ENCODE measurements around the gene LDHAL6B.

LDHAL6B gene

DNA sequence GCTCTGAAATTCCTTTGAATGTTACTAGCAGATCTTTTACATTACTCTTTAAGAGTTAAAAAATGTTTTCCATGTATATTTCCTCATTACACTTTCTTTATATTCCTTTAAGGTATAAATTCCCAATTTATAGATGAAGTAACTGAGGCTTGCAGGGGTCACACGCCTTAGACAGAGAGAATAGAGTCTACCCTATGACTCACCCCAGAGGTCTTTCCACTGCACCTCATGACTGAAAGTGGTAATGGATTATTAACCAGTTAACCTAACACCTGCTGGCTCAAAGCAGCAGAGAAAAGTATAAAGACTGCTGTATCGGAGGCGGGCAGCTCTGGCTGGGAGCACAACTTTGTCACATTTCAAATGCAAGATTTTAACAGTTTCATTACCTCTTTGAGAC lies 37.7 kb downstream of the LDHAL6B start:
- ATAC-seq = peak; percentile 91
- Mint-ChIP-seq H3K4me1 (peaks cover 61% of the 10 kb centered on the region), H3K9me3 (no peaks in the 10 kb centered on the region), H3K4me3 (no peak overlapping the region), H3K27ac (peak overlapping the region; percentile 84), H3K27me3 (no peaks in the 10 kb centered on the region), H3K36me3 (peaks cover 36% of the 10 kb centered on the region)

DNA sequence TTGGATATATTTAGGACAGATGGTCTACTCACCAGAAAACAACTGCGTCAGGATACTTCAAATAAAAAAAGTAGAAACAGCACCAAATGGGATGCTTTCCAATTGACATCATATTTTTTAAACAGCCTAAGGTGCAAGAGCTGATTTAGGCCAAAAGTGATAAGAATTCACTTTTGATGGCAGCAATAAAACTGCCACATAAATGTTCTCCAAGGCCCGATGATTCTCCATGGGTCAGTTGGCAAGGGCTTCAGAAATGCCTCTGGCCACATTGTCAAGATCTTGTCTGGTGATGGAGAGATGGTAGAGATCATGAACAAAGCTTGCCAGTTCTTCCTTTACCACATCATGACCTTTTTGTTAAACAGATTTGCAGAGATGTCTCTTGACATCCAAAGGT lies 38.9 kb downstream of the LDHAL6B start:
- ATAC-seq = no peak
- Mint-ChIP-seq H3K4me1 (peaks cover 66% of the 10 kb centered on the region), H3K27ac (no peak overlapping the region), H3K36me3 (peaks cover 34% of the 10 kb centered on the region), H3K9me3 (no peaks in the 10 kb centered on the region), H3K27me3 (no peaks in the 10 kb centered on the region), H3K4me3 (no peak overlapping the region)

DNA sequence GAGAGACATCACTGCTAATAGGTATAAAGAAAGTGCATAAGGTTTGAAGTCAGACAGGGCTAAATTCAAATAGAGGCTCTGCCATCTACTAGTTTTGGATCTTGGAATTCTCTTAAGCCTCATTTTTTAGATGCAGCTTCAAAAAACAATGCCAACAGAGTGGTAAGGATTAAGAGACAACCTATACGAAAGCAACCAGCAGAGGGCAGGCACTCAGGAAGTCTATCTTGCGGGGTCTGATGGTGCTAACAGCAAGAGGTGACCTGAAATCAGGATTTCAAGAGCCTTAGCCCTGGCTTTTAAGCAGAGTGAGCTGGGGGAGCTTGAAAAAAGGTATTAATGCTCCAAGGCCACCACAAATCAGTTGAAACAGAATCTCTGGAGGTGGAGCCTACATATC lies 40.7 kb downstream of the LDHAL6B start:
- no peak for ATAC-seq
- Mint-ChIP-seq H3K9me3 (no peaks in the 10 kb centered on the region), H3K27ac (peak overlapping the region; percentile 68), H3K27me3 (no peaks in the 10 kb centered on the region), H3K4me3 (no peak overlapping the region), H3K36me3 (peaks cover 22% of the 10 kb centered on the region), H3K4me1 (peaks cover 71% of the 10 kb centered on the region)

DNA sequence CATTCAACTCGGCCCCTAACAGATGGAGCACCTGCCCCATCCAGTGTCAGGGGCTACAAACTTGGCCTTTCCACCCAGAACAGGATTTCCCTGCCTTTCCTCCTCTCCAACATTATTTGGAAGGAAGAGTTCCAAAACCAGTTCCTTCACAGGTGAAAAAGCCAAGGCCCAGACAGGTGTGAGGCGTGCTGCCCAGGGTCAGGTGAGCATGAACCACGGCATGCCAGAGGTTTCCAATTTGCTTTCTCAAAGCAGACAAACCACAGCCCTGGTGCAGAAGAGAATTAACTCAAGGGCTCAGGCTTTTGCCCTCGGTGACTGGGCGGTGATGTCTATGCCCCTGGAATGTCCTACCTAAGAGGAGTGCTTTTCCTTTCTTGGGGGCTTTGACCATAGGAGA lies 43.2 kb downstream of the LDHAL6B start:
- Mint-ChIP-seq H3K27me3 (no peaks in the 10 kb centered on the region), H3K4me3 (peak overlapping the region; percentile 31), H3K4me1 (peaks cover 55% of the 10 kb centered on the region), H3K9me3 (no peaks in the 10 kb centered on the region), H3K27ac (peak overlapping the region; percentile 89), H3K36me3 (peaks cover 11% of the 10 kb centered on the region)
- ATAC-seq = no peak

DNA sequence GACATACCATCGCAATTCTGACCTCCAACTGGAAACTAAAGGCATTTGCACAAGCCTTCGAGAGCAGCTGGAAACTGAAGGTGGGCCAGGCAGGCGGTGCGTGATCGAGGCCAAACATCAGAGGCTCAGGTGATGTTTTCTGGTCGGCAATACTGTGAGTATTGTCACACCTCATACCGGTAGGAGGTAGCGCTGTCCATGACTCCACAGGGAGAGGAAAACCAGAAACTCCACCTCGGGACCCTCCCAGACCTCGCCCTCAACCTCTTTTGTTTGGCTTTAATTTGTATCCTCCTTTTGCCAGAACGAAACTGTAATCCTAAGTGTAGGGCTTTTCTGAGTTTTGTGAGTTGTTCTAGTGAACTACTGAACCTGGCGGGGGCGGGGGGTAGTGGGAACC lies 43.6 kb downstream of the LDHAL6B start:
- Mint-ChIP-seq H3K9me3 (no peaks in the 10 kb centered on the region), H3K27me3 (no peaks in the 10 kb centered on the region), H3K36me3 (peaks cover 12% of the 10 kb centered on the region), H3K4me1 (peaks cover 52% of the 10 kb centered on the region), H3K27ac (peak overlapping the region; percentile 89), H3K4me3 (peak overlapping the region; percentile 66)
- ATAC-seq = no peak

DNA sequence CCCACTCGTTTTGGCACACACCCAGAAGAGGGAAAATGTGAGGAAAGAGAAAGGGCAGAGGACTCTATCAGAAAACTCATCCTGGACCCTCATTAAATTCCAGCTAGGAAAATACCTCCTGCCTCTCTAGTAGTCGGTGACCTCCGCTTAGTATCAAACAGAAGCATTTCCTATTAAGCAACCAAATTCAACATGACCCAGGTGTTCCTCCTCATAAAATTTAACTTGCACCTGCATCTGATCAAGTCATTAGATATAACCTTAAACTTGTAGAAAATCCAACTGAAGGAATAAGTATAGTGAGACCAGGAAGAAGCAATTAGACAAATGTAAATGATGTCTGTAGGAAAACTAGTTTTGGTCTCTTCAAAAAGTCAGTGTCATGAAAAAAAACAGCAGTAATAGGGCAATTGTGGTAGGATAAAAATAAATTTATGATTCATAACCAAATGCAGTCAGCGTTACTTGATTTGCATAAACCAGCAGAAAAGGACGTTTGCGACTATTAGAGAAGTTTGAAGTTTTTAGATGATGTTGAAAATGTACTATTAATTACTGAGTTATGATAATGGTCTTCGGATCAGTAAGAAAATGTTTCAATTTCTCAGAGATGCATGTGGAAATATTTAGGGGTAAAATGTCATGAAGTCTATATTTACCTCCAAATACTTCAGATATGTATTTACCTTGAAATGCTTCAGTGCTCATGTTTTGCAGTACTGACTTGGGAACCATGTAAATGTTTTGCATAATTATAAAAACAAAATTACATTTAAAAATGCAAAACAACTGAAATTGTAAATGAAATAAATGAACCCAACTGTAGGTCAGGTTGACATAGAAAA lies 44.6 kb downstream of the LDHAL6B start:
- no peaks in the 10 kb centered on the region for H3K9me3 Mint-ChIP-seq
- peaks cover 18% of the 10 kb centered on the region for H3K36me3 Mint-ChIP-seq
- H3K27me3 Mint-ChIP-seq = no peaks in the 10 kb centered on the region
- peaks cover 52% of the 10 kb centered on the region for H3K4me1 Mint-ChIP-seq
- H3K27ac Mint-ChIP-seq = peak overlapping the region; percentile 89
- peak overlapping the region; percentile 66 for H3K4me3 Mint-ChIP-seq
- ATAC-seq = peak; percentile 69

DNA sequence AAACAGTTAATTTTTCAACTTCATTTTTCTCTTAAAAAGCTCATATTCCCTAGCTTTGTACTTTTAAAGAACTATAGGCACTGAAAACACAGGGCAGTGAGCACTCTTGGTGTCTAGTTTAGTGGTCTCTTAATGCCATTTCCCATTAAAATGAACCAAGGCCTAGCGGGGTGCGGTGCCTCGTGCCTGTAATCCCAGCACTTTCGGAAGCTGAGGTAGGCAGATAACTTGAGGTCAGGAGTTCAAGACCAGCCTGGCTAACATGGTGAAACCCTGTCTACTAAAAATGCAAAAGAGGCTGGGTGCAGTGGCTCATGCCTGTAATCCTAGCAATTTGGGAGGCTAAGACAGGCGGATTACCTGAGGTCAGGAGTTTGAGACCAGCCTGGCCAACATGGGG lies 45.5 kb downstream of the LDHAL6B start:
- Mint-ChIP-seq H3K9me3 (no peaks in the 10 kb centered on the region), H3K27ac (peak overlapping the region; percentile 89), H3K36me3 (peaks cover 27% of the 10 kb centered on the region), H3K4me1 (peaks cover 57% of the 10 kb centered on the region), H3K4me3 (no peak overlapping the region), H3K27me3 (no peaks in the 10 kb centered on the region)
- ATAC-seq = no peak

DNA sequence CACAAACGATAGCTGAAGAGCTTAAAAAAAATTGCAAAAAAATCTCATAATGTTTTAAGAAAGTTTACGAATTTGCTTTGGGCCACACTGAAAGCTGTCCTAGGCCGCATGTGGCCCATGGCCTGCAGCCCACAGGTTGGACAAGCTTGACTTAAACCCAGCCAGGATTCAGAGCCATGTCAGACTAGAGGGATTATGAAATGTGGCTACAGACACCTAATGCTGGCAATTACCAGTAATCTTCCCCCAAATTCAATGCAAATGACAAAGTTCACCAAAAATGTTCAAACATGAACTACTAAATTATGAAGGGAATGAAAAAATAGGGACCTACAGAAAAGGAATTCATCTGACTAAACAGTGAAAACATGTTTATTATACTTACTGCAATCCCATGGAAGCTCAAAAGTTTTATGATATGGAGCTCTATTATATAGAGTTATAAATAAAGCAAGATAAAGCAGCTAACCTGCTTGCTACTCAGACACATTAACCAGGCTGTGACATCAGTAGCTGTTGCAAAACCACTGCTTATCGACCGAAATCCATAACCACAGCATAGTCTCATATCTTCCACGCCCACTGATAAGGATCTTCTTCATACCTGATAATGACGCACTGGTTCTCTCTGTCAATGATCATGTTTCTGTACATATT lies 49.2 kb downstream of the LDHAL6B start:
- Mint-ChIP-seq H3K27me3 (no peaks in the 10 kb centered on the region), H3K4me1 (peaks cover 44% of the 10 kb centered on the region), H3K27ac (peak overlapping the region; percentile 55), H3K36me3 (peaks cover 42% of the 10 kb centered on the region), H3K4me3 (no peak overlapping the region), H3K9me3 (no peaks in the 10 kb centered on the region)
- no peak for ATAC-seq

DNA sequence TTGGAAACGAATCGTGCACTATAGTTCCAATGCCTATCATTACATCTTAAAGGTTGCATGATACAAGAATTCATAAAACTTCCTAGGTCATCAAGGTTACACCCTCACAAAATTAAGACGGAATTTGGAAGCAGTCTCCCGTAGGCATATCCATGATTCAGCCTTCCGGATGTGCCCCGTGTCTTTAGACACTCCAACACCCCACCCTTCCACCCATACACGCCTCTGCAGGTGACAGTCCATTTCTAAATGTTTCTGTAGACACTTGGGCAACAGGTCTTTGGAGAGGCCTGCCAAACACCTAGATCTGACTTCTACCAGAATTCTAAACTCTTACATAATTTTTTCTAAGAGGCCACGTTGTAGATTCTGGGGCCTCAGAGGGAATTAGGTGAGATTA lies 49.8 kb downstream of the LDHAL6B start:
- no peak overlapping the region for H3K4me3 Mint-ChIP-seq
- peaks cover 42% of the 10 kb centered on the region for H3K36me3 Mint-ChIP-seq
- no peaks in the 10 kb centered on the region for H3K27me3 Mint-ChIP-seq
- no peak overlapping the region for H3K27ac Mint-ChIP-seq
- no peak for ATAC-seq
- H3K9me3 Mint-ChIP-seq = no peaks in the 10 kb centered on the region
- peaks cover 38% of the 10 kb centered on the region for H3K4me1 Mint-ChIP-seq

DNA sequence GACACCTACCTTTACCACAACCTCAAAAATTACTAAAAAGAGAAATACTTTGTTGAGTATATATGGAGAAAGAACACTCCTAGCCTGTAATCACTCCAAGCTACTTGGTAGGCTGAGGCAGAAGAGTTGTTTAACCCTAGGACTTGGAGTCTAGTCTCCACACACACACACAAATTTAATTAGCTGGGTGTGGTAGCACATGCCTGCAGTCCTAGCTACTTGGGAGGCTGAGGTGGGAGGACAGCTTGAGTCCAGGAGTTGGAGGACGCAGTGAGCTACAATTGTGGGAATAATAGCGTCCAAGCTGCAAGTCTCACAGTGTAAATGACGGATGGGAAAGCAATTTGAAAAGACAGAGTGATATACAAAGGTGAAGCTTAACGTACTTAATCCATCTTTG lies 50.5 kb downstream of the LDHAL6B start:
- Mint-ChIP-seq H3K4me1 (peaks cover 38% of the 10 kb centered on the region), H3K4me3 (peak overlapping the region; percentile 19)
- ATAC-seq = no peak

More for the DNA sequence above, 50.5 kb downstream of the LDHAL6B start:
- Mint-ChIP-seq H3K36me3 (peaks cover 42% of the 10 kb centered on the region), H3K9me3 (no peaks in the 10 kb centered on the region), H3K27ac (peak overlapping the region; percentile 89), H3K27me3 (no peaks in the 10 kb centered on the region)
